Type B pancreatic cell (in vitro differentiated cells): Measurements from ENCODE around the gene FAM13A. TPM values are rescaled to one million over a fixed set of nuclear protein-coding genes. Genes with fewer than 3 reads are reported as not detected.

Experiments used
- DNase-seq: peaks from one replicate; pipeline ENCODE4 v3.0.0; 2021; ENCODE audit warnings: mixed read lengths; ENCODE audit not compliant: unreplicated experiment; ENCODE audit errors: extremely low spot score
- H3K27ac Mint-ChIP-seq: 2 replicates; pipeline ENCODE4 v1.8.0; 2021; ENCODE audit warnings: mild to moderate bottlenecking, mixed read lengths
- H3K27me3 Mint-ChIP-seq: 2 replicates; pipeline ENCODE4 v1.8.0; 2021; ENCODE audit warnings: mixed read lengths
- H3K36me3 Mint-ChIP-seq: 2 replicates; pipeline ENCODE4 v1.8.0; 2021; ENCODE audit warnings: mixed read lengths
- H3K4me1 Mint-ChIP-seq: one replicate; pipeline ENCODE4 v1.8.0; 2021; ENCODE audit warnings: mixed read lengths; ENCODE audit not compliant: unreplicated experiment
- H3K4me3 Mint-ChIP-seq: 2 replicates; pipeline ENCODE4 v1.8.0; 2021; ENCODE audit warnings: mild to moderate bottlenecking, mixed read lengths
- H3K9me3 Mint-ChIP-seq: 2 replicates; pipeline ENCODE4 v1.8.0; 2021; ENCODE audit warnings: mixed read lengths
- CTCF ChIP-seq: fragments of 200-600 bp; sonication (generic); conservative IDR thresholded peaks from 2 replicates; pipeline ENCODE4 v1.5.0; 2021; ENCODE audit warnings: antibody characterized with exemption, mild to moderate bottlenecking
- total RNA-seq: library from RNA; stranded (reverse); gene quantifications from 2 replicates; pipeline ENCODE4 v1.2.1, GENCODE V29; 2021; ENCODE audit warnings: low replicate concordance

Gene FAM13A
- total RNA-seq, 1 donor from 2014 or later, result 29.5 TPM

GRCh38 chr4:88813013-88813412, 244.0 kb downstream of the FAM13A start:
- Mint-ChIP-seq H3K4me3 (no peak overlapping the region), H3K4me1 (peaks cover 27% of the 10 kb centered on the region), H3K27me3 (no peaks in the 10 kb centered on the region), H3K27ac (no peak overlapping the region), H3K9me3 (no peaks in the 10 kb centered on the region), H3K36me3 (no peaks in the 10 kb centered on the region)
- no peak for TF ChIP-seq CTCF
- DNase-seq, result no peak

GRCh38 chr4:88812420-88812819, 244.6 kb downstream of the FAM13A start:
- H3K27ac Mint-ChIP-seq, result no peak overlapping the region
- H3K27me3 Mint-ChIP-seq, result no peaks in the 10 kb centered on the region
- peaks cover 31% of the 10 kb centered on the region for H3K4me1 Mint-ChIP-seq
- H3K9me3 Mint-ChIP-seq, result no peaks in the 10 kb centered on the region
- no peak for DNase-seq
- TF ChIP-seq CTCF, result no peak
- H3K4me3 Mint-ChIP-seq, result no peak overlapping the region
- no peaks in the 10 kb centered on the region for H3K36me3 Mint-ChIP-seq

DNA sequence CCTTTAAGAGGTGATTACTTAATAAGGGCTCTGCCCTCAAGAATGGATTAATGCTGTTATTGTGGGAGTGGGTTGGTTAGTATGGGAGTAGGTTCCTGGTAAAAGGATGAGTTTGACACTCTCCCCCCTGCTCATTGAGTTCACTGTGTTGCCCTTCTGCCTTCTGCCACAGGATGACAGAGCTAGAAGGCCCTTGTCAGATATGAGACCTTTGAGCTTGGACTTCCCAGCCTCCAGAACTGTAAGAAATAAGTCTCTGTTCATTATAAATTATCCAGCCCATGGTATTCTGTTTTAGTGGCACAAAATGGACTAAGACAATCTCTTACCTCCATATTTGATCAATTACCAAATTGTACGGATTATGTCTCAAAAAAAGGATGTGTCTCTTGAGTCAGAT, 245.1 kb downstream of the FAM13A start:
- H3K9me3 Mint-ChIP-seq, result no peaks in the 10 kb centered on the region
- peaks cover 35% of the 10 kb centered on the region for H3K4me1 Mint-ChIP-seq
- no peak for DNase-seq
- no peak for TF ChIP-seq CTCF
- H3K27me3 Mint-ChIP-seq, result no peaks in the 10 kb centered on the region
- H3K36me3 Mint-ChIP-seq, result no peaks in the 10 kb centered on the region
- H3K4me3 Mint-ChIP-seq, result no peak overlapping the region
- H3K27ac Mint-ChIP-seq, result no peak overlapping the region

- Mint-ChIP-seq H3K4me3 (peak overlapping the region; percentile 23), H3K27me3 (no peaks in the 10 kb centered on the region), H3K27ac (peak overlapping the region; percentile 24), H3K36me3 (no peaks in the 10 kb centered on the region), H3K4me1 (peaks cover 27% of the 10 kb centered on the region), H3K9me3 (no peaks in the 10 kb centered on the region)
- DNase-seq, result no peak
- no peak for TF ChIP-seq CTCF
Observed at GRCh38 chr4:88810325-88810724, 246.7 kb downstream of the FAM13A start.

DNA sequence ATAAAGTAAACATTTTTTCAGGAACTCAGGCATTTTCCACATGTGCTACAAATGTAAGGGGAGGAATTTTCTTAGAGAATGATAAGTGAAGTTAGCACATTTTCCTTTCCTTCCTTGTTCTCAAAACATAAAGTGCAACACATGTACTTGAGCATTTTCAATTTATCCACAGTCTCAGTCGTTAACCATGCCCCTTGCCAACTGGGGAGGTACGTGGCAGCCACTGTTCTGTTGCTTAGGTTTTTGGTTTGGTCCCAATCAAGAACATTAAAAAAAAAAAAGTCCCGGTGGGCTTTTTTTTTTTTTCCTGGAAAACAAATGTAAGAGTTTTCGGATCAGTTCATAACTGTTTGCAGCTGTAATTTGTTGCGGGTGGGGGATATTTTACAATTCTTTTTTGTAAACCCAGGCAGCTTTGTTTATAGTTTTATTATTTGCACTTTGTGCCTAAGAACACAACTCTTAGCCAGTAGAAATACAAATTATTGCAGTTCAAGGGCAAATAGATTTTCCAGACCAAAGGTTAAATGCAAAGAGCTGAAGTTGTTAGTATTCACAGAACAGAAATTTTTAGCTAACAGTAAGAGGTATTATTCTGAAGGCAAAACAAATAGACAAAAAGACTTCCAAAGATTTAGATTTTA, 247.3 kb downstream of the FAM13A start:
- Mint-ChIP-seq H3K4me3 (peak overlapping the region; percentile 2), H3K27ac (no peak overlapping the region), H3K9me3 (no peaks in the 10 kb centered on the region), H3K4me1 (peaks cover 27% of the 10 kb centered on the region), H3K27me3 (no peaks in the 10 kb centered on the region), H3K36me3 (no peaks in the 10 kb centered on the region)
- DNase-seq, result no peak
- TF ChIP-seq CTCF, result no peak

GRCh38 chr4:88809101-88809500, 247.9 kb downstream of the FAM13A start:
- Mint-ChIP-seq H3K4me1 (peaks cover 27% of the 10 kb centered on the region), H3K27ac (no peak overlapping the region), H3K4me3 (peak overlapping the region; percentile 2), H3K27me3 (no peaks in the 10 kb centered on the region), H3K36me3 (no peaks in the 10 kb centered on the region), H3K9me3 (no peaks in the 10 kb centered on the region)
- TF ChIP-seq CTCF, result no peak
- no peak for DNase-seq
